ENCODE data around the gene EIF3A. TPM values are rescaled to one million over a fixed set of nuclear protein-coding genes. Genes with fewer than 3 reads are reported as not detected.

EIF3A gene
- total and polyA plus RNA-seq, 2 of the 8 experiments (the other 6 are each of a cell fraction or from before 2014, with no cell fraction given), result 26.8 to 209 TPM

DNA sequence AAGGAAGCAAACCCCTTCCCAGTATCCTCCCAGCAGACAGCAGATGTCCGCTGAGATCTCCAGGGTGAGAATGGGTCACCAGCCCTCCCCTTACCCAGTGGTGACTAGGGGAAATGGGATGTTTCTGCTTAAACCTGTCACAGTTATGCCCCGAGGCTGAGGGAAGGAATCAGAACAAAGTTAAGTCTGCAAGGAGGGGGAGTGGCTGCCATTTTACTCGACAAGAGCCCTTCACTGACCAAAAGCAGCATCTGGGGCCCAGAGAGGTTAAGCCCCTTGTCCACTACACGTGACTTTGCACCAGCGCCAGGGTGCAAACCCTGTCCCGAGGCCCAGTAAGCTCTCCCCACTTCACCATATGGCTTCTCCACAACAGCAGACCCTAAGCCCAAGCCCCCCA, 55.7 kb downstream of the EIF3A start (continued):
- TF ChIP-seq HDAC2 (IDR thresholded peaks at IDR 0.05; ENCODE audit: borderline replicate concordance in 1 of 2, low read depth in 2 of 2, low read length in 2 of 2) (no peak), MAX (IDR thresholded peaks at IDR 0.05) (no peak), SUZ12 (IDR thresholded peaks at IDR 0.05; ENCODE audit: low read length) (no peak), ZNF274 (IDR thresholded peaks at IDR 0.05; ENCODE audit: borderline replicate concordance, extremely low read depth, low read length) (no peak), CTCF (IDR thresholded peaks at IDR 0.05; ENCODE audit: control extremely low read depth in 1 of 3, insufficient read depth in 1 of 3, low read depth in 1 of 3, low read length in 3 of 3) (no peak), HDAC6 (IDR thresholded peaks at IDR 0.05; ENCODE audit: low read depth, low read length) (no peak)
